Measurements from ENCODE around the gene FAM13A.
"Not testable (repeated sequence)": the region's sequence is repeated elsewhere in the genome, so short reads cannot be mapped to it uniquely, and the experiment has no call there.

FAM13A gene

DNA sequence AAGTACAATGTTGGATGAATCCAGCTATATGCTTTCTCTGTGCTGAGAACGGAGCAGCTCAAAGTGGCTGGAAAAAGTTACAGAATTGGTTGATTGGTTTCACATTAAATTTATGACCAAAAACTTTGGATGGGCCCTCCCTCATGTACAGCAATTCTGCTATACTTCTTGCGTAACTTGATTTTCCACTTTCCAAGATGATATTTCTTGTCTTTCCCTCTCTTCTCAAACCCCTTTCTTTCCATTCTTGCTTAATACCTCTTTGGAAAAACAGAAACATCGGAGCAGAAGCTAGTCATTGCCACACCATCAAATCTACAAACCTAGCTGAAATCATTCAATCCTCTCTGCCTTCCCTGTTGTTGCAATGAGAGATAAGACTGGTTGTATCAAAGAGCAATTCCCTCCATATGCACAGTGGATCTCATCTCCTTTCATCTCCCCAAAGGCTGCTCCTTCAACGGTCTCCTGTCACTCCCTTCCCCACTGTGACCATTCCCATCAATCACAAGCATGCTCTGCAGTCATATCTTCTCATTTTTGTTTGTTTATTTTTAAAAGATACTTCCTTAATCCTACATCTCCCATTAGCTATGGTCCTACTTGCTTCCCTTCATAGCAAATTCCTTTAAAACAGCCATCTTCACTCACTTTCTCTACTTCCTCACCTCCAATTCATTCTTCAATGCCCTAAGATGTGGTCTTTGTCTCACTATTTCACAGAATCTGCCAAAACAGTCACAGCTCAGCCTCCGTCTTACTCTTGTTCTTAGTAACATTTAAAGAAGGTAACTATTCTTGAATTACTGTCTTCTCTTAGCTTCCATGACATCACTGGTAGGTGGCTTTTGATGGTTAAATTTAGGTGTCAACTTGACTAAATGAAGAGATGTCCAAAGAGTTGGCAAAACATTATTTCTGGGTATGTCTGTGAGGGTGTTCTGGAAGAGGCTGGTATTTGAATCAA, 145.5 kb downstream of the FAM13A start:
- DNase-seq, result no peak
- intact Hi-C loops (cut with DNase I), result no loop called here

DNA sequence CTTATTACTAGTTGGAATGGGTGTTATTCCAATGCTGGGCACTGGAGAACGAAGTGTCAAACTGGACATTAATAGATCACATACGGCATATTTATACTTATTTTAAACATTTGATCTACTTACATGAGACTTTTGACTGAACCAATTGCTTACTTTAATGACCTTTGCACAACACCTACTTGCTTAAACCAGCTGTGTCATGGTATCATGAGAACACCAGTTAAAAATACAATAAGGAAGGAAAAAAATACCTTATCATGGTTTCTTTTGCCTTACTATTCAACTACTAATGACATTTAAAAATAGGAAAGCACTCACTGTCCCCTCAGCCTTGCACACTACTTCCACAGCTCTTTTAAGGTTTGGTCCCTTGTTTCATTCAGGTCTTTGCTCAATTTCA, 146.9 kb downstream of the FAM13A start:
- no peak for DNase-seq
- intact Hi-C loops (cut with DNase I), result no loop called here

GRCh38 chr4:88908521-88908920, 148.5 kb downstream of the FAM13A start:
- no peak for DNase-seq
- intact Hi-C loops (cut with DNase I), result no loop called here

DNA sequence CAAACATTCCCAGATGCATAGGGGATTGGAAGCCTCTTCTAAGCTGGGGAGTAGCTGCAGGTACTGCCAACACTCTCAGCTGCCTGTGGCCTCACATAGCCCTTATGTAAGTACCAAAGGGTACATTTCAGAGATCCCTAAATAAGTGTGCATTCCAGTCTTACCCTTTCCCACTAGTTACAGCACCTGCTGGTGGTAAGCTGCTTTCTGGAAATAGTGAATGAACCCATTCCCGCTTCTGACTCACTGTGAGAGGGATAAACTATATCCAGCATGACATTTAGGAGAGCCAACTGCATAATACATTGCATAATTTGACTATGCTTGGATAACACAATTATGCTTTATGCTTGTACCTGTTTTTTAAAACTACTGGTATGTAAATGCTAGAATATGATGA, 149.0 kb downstream of the FAM13A start:
- intact Hi-C loops (cut with DNase I), result no loop called here
- no peak for DNase-seq

DNA sequence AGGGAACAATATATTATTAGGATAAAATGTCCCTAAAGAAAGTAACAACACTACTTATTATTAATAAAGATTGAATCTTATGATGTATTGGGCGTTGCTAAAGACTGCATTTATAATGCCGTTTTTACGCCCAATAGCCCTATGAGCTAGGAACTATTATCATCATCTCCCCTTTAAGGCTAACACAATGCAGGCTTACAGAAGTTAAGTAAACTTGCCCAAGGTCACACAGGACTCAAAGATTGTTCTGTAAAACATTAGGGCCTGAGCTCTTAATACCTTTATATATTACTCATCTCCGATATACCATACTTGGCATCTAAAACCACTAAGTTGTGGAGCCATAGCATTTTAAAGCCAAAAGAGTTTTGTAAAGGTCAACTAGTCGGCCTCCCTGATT, 149.5 kb downstream of the FAM13A start:
- intact Hi-C loops (cut with DNase I), result no loop called here

DNA sequence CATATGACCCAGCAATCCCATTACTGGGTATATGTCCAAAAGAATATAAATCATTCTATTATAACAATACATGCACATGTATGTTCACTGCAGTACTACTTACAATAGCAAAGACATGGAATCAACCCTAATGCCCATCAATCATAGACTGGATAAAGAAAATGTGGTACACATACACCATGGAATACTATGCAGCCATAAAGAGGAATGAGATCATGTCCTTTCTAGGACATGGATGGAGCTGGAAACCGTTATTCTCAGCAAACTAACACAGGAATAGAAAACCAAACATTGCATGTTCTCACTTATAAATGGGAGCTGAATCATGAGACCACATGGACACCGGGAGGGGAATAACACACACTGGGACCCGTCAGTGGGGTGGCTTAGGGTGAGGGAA, 152.7 kb downstream of the FAM13A start:
- intact Hi-C loops (cut with DNase I); DNase-seq: not testable (repeated sequence)

More for the DNA sequence above, 149.5 kb downstream of the FAM13A start:
- no peak for DNase-seq

DNA sequence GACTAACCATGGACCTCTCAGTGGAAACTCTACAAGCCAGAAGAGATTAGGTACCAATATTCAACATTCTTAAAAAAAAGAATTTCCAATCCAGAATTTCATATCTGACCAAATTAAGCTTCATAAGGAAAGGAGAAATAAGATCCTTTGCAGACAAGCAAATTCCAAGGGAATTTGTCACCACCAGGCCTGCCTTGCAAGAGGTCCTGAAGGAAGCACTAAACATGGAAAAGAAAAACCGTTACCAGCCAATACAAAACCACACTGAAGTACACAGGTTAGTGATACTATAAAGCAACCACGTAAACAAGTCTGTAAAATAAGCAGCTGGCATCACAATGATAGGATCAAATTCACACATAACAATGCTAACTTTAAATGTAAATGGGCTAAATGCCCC, 156.6 kb downstream of the FAM13A start:
- intact Hi-C loops (cut with DNase I), result no loop called here

DNA sequence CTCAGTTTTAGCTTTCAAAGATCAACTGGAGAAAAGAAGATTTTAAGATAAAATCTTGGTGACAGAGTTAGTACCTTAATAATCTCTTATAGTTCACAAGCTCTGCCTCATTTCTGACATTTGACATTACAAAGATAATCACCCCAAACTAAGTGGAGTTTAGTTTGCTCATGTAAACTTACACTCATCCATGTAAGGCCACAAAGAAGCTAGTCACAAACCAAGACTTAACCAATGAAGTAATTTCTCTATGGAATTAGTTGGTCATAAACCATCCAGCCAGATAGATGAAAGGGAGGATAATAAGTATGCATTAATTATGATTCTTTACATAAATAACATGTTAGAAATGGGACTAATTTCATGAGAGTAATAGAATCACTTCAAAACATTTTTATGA, 159.2 kb downstream of the FAM13A start:
- intact Hi-C loops (cut with DNase I), result no loop called here
- DNase-seq, result no peak

More for the DNA sequence above, 156.6 kb downstream of the FAM13A start:
- no peak for DNase-seq

- intact Hi-C loops (cut with DNase I), result no loop called here
- DNase-seq, result no peak
These were observed 159.8 kb downstream of the FAM13A start for GRCh38 chr4:88897180-88897579.

GRCh38 chr4:88893961-88894360, 163.0 kb downstream of the FAM13A start:
- no peak for DNase-seq
- intact Hi-C loops (cut with DNase I), result no loop called here

DNA sequence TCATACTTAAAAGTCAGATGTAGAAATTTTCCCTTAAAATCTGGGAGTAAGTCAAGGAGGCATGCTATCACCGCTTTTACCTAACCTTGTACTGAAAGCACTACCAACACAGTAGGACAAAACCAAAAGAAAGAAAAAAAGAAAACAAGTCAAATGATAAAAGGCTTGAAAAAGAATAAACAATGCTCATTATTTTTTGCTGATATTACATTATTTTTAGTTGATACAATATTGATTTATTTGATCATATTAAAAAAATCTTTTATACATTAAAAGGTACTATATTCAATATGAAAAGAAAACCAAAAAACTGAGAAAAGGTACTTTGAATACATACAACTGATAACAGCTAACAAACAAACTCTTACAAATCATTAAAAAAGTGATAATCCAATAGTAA, 164.3 kb downstream of the FAM13A start:
- intact Hi-C loops (cut with DNase I), result no loop called here
- no peak for DNase-seq

GRCh38 chr4:88891636-88892035, 165.3 kb downstream of the FAM13A start:
- intact Hi-C loops (cut with DNase I), result no loop called here
- no peak for DNase-seq

DNA sequence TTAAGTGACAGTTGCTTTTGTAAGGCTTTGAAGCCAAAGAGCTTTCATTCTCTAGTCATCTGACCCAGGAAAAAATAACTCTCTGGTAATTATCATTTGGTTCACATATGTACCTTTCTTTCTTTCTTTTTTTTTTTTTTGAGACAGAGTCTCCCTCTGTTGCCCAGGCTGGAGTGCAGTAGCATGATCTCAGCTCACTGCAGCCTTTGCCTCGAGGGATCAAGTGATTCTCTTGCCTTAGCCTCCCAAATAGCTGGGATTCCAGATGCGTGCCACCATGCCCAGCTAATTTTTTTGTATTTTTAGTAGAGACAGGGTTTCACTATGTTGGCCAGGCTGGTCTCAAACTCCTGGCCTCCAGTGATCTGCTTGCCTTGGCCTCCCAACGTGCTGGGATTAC, 169.6 kb downstream of the FAM13A start:
- DNase-seq; intact Hi-C loops (cut with DNase I): not testable (repeated sequence)

GRCh38 chr4:88881227-88881569, 175.8 kb downstream of the FAM13A start:
- intact Hi-C loops (cut with DNase I), result no loop called here
- no peak for DNase-seq

GRCh38 chr4:88880501-88881226, 176.3 kb downstream of the FAM13A start:
- DNase-seq, result peak in 1 of 10 donors; percentile 25
- intact Hi-C loops (cut with DNase I), result no loop called here

DNA sequence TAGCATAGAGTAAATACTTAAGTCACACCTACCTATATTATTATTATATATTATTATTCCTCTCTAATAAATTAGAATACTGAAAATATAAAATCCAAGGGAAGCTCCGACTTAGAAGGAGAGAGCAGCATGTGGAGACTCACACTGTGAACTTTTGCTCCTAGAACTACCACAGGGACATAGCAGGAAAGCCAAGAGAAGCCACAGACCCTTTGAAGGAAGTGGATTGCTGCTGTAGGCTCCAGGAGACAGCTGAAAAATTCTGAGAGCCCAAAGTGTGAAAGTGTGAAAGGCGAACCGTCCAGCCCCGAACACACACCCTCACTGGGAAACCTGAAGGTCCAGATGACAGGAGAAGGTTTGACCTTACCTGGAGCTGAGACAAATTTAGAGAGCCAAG, 177.0 kb downstream of the FAM13A start:
- no peak for DNase-seq

DNA sequence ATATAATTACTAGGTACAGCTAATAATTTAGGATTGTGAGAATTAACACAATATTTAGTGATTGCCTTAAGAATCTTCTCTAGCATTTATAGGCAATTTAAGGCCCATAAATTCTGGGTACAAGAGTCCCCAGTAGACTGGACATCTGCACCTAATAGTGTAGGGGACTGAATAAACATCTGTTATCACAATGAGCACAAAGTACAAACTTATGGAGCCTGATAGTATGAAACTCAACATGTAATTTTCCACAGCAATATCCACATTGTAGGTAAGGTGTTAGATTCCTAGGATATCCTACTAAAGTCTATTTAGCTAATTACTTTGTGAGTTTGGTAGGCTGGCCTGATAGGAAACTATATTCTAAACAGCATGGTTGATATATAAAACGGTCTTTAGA, 178.3 kb downstream of the FAM13A start:
- intact Hi-C loops (cut with DNase I), result no loop called here
- DNase-seq, result no peak

More for the DNA sequence above, 177.0 kb downstream of the FAM13A start:
- intact Hi-C loops (cut with DNase I), result no loop called here

DNA sequence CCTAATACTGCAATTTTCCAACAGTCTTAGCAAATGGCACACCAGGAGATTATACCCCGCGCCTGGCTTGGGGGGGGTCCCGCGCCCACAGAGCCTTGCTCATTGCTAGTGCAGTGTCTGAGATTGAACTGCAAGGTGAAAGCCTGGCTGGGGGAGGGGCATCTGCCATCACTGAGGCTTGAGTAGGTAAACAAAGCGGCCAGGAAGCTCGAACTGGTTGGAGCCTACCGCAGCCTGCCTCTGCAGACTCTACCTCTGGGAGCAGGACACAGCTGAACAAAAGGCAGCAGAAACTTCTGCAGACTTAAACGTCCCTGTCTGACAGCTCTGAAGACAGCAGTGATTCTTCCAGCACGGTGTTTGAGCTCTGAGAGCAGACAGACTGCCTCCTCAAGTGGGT, 186.6 kb downstream of the FAM13A start:
- intact Hi-C loops (cut with DNase I), result no loop called here
- DNase-seq, result peak in 1 of 10 donors; percentile 49

DNA sequence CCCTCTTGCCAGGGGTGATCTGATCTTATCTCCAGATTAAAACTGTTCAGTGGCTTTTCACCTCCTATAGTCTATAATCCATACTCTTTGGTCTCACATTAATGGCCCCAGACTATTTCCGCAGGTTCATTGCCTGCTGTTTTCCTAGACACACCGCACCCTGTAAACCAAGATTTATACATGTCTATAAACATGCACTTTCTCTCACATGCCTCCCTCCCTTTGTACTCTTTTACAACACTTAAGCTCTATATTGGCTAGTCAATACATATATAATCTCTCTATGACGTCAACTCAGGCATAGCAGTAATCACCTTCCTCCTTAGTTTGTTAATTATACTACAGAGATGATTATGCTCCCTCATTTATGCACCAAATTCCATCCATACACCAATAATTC, 188.5 kb downstream of the FAM13A start:
- intact Hi-C loops (cut with DNase I), result no loop called here
- DNase-seq, result no peak

DNA sequence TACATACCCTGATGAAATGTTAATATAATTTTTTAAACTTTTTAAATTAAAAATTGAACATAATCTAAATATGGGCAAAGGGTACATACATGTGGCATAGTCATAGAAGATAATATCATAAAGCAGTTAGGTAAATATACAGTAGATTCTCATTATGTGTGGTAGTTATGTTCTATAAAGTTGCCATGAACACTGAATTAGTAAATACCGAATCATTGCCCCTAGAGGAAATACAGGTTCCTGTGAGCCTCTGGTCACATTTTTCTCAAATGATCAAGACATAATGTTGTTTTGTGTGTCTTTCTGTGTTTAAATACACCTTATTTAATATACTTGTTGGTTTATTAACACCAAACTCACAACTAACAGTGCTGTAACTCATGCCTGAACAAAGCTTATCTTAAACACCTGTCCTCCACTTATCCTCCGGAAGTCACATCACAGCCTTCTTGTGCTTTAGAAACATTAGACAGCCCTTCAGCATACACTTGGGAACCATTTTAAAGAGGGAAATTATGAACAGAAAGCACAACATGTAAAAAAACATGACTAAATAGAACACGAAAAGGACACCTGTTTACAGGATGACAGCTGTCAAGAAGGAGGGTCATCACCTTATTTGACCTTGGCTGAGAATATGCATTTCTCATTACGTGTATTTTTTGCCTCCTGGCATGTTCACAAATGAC, 190.0 kb downstream of the FAM13A start:
- DNase-seq, result no peak
- intact Hi-C loops (cut with DNase I), result no loop called here

- DNase-seq, result no peak
- intact Hi-C loops (cut with DNase I), result no loop called here
These were observed 191.5 kb downstream of the FAM13A start for GRCh38 chr4:88865466-88865865.

Data from posterior cingulate gyrus (tissue), 11 donors.